Right atrium auricular region (tissue), 2 donors: ENCODE results near the gene TRAF3IP1. TPM values are rescaled to one million over a fixed set of nuclear protein-coding genes. Genes with fewer than 3 reads are reported as not detected.
"Not testable (repeated sequence)": the region's sequence is repeated elsewhere in the genome, so short reads cannot be mapped to it uniquely, and the experiment has no call there.

Experiments
- DNase-seq: peaks from one replicate; pipeline ENCODE4 v3.0.0-alpha.2; 2019; ENCODE audit warnings: low spot score
- H3K27ac ChIP-seq, 2 donors: fragments of 200-600 bp; sonication (generic); 1 replicate in 1 of 2; 2 replicates in 1 of 2; pipeline ENCODE4 v1.5.1; 2016 to 2019
- H3K27me3 ChIP-seq, 2 donors: fragments of 200-600 bp; sonication (generic); one replicate each; pipeline versions ENCODE4 v1.5.1 to v1.6.0; 2017 to 2019
- H3K36me3 ChIP-seq: fragments of 200-600 bp; sonication (generic); one replicate; pipeline ENCODE4 v1.5.1; 2016
- H3K4me1 ChIP-seq, 2 donors: fragments of 200-600 bp; sonication (generic); one replicate each; pipeline versions ENCODE4 v1.5.1 to v1.6.0; 2017 to 2019
- H3K4me3 ChIP-seq, 2 donors: fragments of 200-600 bp; sonication (generic); 1 replicate in 1 of 2; 2 replicates in 1 of 2; pipeline ENCODE4 v1.5.1; 2017 to 2019; ENCODE audit warnings: mild to moderate bottlenecking in 1 of 2, moderate library complexity in 1 of 2
- H3K9me3 ChIP-seq, 2 donors: fragments of 200-600 bp; sonication (generic); one replicate each; pipeline ENCODE4 v1.5.1; 2019
- CTCF ChIP-seq, 2 donors: fragments of 200-600 bp; sonication (generic); IDR thresholded peaks; one replicate each; pipeline ENCODE4 v1.5.1; 2019; ENCODE audit warnings: antibody characterized with exemption in 2 of 2
- total RNA-seq, 2 donors: library from RNA; depleted of rRNA; stranded (reverse); fragments of >200 nt; gene quantifications; one replicate each; pipeline ENCODE4 v1.1.0, GENCODE V29; 2016

Gene TRAF3IP1
- total RNA-seq, 2 donors from 2014 or later = 5.0 to 5.8 TPM

GRCh38 chr2:238330391-238330790 is 10.1 kb downstream of the TRAF3IP1 start:
- Histone ChIP-seq H3K4me1 (no peaks in the 10 kb centered on the region), H3K27me3 (no peaks in the 10 kb centered on the region), H3K9me3 (no peaks in the 10 kb centered on the region), H3K27ac (no peak overlapping the region), H3K36me3 (peaks cover 22% of the 10 kb centered on the region), H3K4me3 (no peak overlapping the region)
- no peak for TF ChIP-seq CTCF (IDR thresholded peaks at IDR 0.05)
- no peak for DNase-seq

GRCh38 chr2:238331916-238332315 is 11.6 kb downstream of the TRAF3IP1 start:
- Histone ChIP-seq H3K27ac (no peak overlapping the region), H3K36me3 (peaks cover 19% of the 10 kb centered on the region), H3K4me3 (no peak overlapping the region), H3K27me3 (no peaks in the 10 kb centered on the region), H3K4me1 (peaks cover 0 to 5% of the 10 kb centered on the region in 2 donors), H3K9me3 (no peaks in the 10 kb centered on the region)
- no peak for TF ChIP-seq CTCF (IDR thresholded peaks at IDR 0.05)
- no peak for DNase-seq

- no peak overlapping the region for H3K27ac ChIP-seq
- no peaks in the 10 kb centered on the region for H3K27me3 ChIP-seq
- TF ChIP-seq CTCF (IDR thresholded peaks at IDR 0.05) = no peak
- H3K36me3 ChIP-seq = peaks cover 16% of the 10 kb centered on the region
- no peak overlapping the region for H3K4me3 ChIP-seq
- H3K4me1 ChIP-seq = peaks cover 0 to 5% of the 10 kb centered on the region in 2 donors
- no peaks in the 10 kb centered on the region for H3K9me3 ChIP-seq
- DNase-seq = no peak
Observed at GRCh38 chr2:238334885-238335284, 14.6 kb downstream of the TRAF3IP1 start.

GRCh38 chr2:238335591-238335990 is 15.3 kb downstream of the TRAF3IP1 start:
- not testable (repeated sequence) for H3K9me3 ChIP-seq, H3K4me1 ChIP-seq, H3K4me3 ChIP-seq, H3K27ac ChIP-seq, H3K27me3 ChIP-seq, DNase-seq
- peaks cover 13% of the 10 kb centered on the region for H3K36me3 ChIP-seq

GRCh38 chr2:238336151-238336550 is 15.8 kb downstream of the TRAF3IP1 start:
- Histone ChIP-seq H3K27me3 (no peaks in the 10 kb centered on the region), H3K27ac (no peak overlapping the region), H3K4me3 (no peak overlapping the region), H3K9me3 (no peaks in the 10 kb centered on the region), H3K36me3 (peaks cover 13% of the 10 kb centered on the region), H3K4me1 (peaks cover 0 to 5% of the 10 kb centered on the region in 2 donors)
- TF ChIP-seq CTCF (IDR thresholded peaks at IDR 0.05) = no peak
- DNase-seq = no peak

GRCh38 chr2:238336793-238337444 is 16.6 kb downstream of the TRAF3IP1 start:
- Histone ChIP-seq H3K4me1 (peaks cover 0 to 5% of the 10 kb centered on the region in 2 donors), H3K4me3 (no peak overlapping the region), H3K27ac (no peak overlapping the region), H3K27me3 (no peaks in the 10 kb centered on the region), H3K9me3 (no peaks in the 10 kb centered on the region), H3K36me3 (peaks cover 13% of the 10 kb centered on the region)
- no peak for TF ChIP-seq CTCF (IDR thresholded peaks at IDR 0.05)
- DNase-seq = no peak
